ENCODE results near the gene ETFA.

Gene ETFA

GRCh38 chr15:76215634-76216033 is 95.6 kb downstream of the ETFA start:
- DNase-seq (ENCODE audit: low read depth), result no peak

DNA sequence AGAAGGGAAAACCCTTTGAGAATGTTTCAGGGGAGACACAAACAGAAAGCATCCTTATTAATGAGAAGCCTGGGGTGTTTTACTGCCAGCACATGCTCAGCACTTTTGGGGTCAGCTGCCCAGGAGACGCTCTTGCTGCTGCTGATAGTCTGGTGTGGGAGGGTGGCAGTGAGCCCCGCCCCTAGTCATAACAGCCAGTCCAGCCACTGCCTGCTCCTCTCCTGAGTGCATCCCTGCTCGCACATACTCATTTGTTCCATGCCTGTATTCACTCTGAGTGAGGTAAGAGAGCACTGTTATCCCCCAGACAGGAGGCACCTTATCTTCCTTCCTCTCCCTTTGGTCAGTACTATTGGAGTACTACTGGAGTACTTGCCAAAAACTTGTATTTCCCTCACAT is 101.3 kb downstream of the ETFA start:
- DNase-seq (ENCODE audit: low read depth), result no peak

DNA sequence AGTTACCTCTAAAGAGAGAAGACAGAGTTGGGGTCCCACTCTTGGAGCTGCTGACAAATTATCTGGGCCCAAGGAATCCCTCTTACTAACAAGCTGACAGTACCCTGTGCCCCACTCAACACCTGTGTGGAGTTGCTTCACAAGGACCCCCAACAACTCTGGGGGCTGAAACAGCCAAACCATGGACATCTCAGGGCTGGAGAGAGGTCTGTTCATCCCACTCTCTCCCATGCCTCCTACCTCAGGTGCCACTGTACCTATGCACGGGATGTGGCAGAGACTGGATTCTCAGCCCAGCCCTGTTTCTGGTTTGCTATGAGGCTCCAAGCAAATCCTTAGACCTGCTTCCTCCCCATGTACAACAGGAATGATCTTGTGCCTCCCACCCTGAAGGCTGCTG is 101.7 kb downstream of the ETFA start:
- no peak for DNase-seq (ENCODE audit: low read depth)

- no peak for DNase-seq (ENCODE audit: low read depth)
Observed at GRCh38 chr15:76208786-76209424, 102.4 kb downstream of the ETFA start.

GRCh38 chr15:76208084-76208785 is 103.0 kb downstream of the ETFA start:
- DNase-seq (ENCODE audit: low read depth), result no peak

DNA sequence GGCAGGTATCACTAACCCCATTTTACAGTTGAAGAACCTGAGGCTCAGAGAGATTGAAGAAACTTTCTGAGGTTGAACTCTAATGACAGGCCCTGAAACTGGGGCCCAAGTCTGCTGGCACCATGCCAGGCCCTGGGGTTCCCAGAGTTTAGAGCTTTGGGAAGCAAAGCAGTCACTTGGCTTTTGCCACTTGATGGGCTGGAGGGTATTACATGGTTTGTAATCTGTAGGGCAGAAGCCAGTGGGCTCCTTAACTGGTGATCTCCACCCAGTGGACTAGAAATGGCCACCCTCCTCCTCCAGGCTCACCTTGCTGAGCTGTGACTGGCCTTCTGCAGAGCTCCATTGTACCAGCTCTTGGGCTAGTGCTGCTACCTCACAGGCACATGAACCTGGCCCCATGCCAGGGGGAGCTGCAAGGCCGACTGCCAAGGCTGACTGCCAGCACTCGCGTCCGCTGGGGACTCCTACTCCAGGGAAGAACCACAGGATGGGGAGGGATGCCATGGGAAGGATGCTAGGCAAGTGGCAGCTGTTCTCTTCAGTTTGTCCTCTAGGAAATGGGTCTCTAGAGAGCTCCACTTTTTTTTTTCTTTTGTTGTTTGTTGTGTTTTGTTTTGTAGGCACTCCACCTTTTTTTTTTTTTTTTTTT is 104.8 kb downstream of the ETFA start:
- no peak for DNase-seq (ENCODE audit: low read depth)

DNA sequence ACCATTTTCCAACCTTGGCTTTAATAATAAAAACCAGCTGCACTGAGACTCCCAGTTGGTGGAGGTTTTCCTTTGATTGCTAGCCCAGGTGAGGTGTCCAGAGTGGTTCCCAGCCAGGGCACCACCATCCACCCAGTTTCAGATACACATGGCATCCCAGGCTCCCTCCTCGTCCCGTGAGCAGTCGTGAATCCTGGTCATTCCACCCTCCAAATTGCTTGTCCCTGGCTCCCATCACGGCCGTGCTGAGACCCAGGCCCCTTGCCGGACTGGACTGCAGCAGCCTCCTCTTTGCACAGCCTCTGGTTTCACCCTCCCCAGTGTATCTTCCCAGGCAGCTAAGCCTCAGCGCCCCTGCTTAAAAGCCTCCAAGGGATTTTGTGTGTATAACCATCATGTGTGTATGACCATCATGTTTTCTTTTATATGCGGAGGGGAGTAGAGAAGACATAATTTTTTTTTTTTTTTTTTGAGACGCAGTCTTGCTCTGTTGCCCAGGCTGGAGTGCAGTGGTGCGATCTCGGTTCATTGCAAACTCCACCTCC is 106.3 kb downstream of the ETFA start:
- DNase-seq (ENCODE audit: low read depth), result no peak

- DNase-seq (ENCODE audit: low read depth), result no peak
Observed at GRCh38 chr15:76204109-76204845, 107.0 kb downstream of the ETFA start.

- no peak for DNase-seq (ENCODE audit: low read depth)
Observed at GRCh38 chr15:76203346-76204108, 107.7 kb downstream of the ETFA start.

- no peak for DNase-seq (ENCODE audit: low read depth)
Observed at GRCh38 chr15:76201536-76202255, 109.6 kb downstream of the ETFA start.

DNA sequence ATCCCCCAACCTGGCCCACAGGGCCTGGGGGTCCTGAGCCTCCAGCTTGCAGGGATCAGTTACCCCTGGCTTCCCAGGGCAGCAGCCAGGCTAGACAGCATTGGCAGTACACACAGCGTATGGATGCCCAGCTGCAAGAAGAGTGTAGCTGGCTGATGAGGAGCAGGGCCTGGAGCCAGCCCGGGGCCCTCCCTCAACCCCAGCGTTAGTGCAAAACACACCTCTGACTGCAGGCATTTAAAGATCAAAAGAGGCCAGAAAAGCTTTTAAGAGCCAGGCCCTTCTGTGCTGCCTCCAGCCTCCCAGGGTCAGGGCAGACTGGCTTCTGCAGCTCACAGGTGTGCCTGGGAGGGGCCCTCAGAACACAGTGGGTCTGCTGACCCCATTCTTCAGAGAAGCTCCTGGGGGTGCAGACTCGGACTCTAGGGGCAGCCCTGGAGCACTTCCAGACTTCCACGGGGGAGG is 110.6 kb downstream of the ETFA start:
- DNase-seq (ENCODE audit: low read depth), result no peak

GRCh38 chr15:76200083-76200465 is 111.2 kb downstream of the ETFA start:
- no peak for DNase-seq (ENCODE audit: low read depth)

DNA sequence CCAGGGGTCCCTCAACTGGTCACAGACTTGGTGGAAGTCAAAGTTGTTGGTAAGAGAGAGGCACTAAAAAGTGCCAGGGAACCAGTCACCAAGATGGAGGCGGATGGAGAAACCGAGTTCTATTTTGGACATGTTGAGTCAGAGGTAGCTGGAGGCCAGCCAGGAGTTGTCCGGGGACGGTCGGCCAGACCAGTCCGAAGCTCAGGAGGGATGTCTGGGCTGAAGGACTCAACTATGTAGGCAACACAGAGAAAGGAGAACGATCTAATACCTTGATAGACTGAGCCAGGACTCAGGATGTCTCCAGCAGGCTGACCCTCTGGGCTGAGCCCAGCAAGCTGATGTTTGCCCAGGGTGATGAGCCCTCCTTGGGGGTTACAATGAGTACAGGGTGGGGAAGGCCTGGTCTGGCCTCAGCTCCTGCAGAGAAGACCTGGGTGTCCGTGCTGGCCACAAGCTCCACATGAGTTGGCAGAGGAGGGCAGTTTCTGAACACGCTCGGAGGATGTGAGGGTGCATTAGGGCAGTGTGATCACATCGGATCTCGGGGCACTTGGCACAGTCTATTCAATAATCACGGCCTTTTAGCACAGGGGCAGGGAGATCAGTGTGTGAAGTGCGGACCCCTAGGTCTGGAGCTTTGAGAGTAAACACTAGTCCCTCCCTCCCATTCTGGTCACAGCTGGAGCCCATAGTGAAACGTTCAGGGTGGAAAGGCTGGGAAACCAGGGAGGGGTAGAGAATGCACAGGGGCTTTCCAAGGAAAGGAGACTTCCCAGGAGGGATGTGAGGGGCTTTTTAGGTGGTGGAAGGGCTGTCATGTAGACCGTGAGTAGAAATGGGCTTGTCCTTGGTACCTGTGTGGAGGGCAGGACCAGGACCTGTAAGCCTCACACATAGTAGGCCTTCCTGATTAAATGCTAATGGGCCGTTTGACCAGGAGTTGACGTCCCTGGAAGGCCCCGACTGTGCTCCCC is 111.9 kb downstream of the ETFA start:
- DNase-seq (ENCODE audit: low read depth), result no peak

GRCh38 chr15:76198456-76199105 is 112.7 kb downstream of the ETFA start:
- no peak for DNase-seq (ENCODE audit: low read depth)

GRCh38 chr15:76197703-76198455 is 113.4 kb downstream of the ETFA start:
- DNase-seq (ENCODE audit: low read depth), result no peak

DNA sequence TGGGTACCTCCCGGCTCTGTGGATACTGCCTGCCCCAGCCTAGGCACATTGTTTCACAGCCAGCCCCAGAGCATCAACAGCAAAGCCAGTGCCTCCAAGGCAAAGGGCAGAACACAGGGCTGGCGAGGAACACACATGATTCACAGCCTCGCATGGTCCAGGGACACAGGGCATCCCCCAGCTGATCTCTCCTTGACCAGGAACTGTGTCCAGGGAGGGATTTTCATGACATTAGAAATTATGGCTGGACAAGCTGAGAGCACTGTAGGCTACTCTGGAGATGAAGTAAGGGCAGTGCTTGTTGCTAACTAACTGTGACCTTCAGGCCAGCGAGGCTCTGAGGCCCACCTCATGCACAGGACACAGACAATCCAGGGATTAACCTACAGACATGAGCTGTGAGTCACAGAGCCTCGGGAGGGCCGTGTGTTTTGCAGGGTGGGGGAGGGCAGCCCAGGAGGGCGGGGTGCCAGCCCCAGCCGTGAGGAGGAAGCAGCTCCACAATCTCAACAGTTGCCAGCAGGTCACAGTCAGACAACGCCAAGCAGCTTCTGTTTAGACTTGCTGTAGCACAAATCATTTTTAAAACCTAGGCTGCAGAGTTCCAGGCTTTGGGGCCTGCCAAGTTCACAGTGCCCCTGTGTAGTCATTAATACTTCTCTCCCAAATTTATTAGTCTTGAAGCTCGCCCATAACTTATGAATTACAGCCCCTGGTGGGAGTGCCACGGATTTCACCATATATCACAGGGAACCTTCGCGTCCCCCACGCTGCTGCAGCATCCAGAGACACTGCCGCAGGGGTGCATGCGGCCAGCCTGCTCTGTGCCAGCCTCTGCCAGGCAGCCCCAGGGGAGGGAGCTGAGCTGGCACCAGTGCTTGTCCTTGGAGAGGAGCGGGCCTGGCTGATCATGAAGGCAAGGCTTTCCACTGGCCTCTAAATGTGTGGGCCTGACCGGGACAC is 114.7 kb downstream of the ETFA start:
- no peak for DNase-seq (ENCODE audit: low read depth)
